Activated T-helper 1 cell treated with anti-CD3 and anti-CD28 coated beads, Interleukin-2, amount 50 U/mL, for 16 hours (primary cell): ENCODE data around the gene CEP128.

Source experiments
- DNase-seq, 2 donors: peaks; one replicate each; pipeline ENCODE4 v3.0.0-alpha.2; 2020; ENCODE audit warnings: low read depth in 1 of 2, low spot score in 1 of 2

The CEP128 gene

GRCh38 chr14:80692903-80693302, 248.6 kb downstream of the CEP128 start:
- DNase-seq, result no peak

GRCh38 chr14:80681651-80682050, 259.9 kb downstream of the CEP128 start:
- DNase-seq, result no peak

- no peak for DNase-seq
Observed at GRCh38 chr14:80679273-80679672, 262.3 kb downstream of the CEP128 start.

DNA sequence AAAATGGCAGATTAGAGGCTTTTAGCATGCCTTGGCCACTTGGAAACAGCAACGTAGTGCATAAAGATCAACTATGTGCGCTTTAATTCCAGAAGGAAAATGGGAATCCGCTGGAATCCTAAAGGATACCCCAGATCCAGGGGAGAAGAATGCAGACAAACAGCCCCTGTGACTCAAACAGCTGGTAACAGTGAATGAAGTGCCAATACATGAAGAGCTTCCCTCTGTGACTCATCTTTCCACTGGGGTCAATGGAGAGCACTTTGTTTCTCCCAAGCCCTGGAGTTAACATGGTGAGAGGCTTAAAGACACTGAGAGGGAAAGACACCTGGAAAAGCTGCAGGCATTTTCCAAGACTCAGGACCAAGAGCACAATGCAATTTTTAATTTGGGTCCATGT, 263.1 kb downstream of the CEP128 start:
- DNase-seq, result no peak

GRCh38 chr14:80669426-80669825, 272.1 kb downstream of the CEP128 start:
- DNase-seq, result no peak

- DNase-seq, result no peak
Observed at GRCh38 chr14:80664576-80664975, 277.0 kb downstream of the CEP128 start.

- DNase-seq, result no peak
Observed at GRCh38 chr14:80663541-80663940, 278.0 kb downstream of the CEP128 start.

DNA sequence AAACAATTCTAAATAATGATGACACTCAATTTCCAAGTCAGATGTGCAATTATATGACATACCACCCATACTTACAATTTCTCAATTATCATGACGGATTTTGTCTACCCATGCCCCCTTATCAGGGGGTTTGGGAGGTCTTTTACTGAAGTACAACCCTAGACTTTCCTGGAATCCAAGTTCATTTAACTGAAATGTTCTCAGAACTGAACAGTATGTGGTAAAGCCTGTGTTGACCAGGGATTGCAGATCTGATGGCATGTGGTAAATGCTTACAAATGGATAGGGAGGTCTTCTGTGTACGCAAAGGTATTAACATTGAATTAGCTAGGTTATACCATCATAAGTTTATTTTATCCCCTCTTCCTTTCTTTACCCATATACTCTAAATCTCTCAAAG, 281.8 kb downstream of the CEP128 start:
- DNase-seq, result no peak

GRCh38 chr14:80658733-80659132, 282.8 kb downstream of the CEP128 start:
- no peak for DNase-seq

GRCh38 chr14:80658155-80658554, 283.4 kb downstream of the CEP128 start:
- DNase-seq, result no peak

DNA sequence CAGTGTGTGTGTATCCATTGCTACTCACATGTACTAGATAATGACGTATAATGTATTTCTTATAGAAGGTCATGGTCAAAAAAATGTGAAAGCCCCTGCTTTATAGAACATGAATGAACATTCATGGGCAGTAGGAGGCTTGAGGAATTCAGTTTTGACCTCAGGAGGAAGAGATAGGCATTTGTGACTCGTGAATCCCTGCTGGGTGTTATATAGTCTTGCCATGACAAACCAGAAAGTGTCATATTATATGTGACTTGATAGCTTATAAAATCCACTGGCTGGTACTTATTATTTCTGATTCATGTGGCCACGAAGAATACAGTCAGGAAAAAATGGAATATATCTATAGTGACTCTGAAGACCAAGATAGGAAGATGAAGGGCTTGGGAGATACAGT, 287.6 kb downstream of the CEP128 start:
- no peak for DNase-seq

- no peak for DNase-seq
Observed at GRCh38 chr14:80645667-80646413, 295.7 kb downstream of the CEP128 start.

DNA sequence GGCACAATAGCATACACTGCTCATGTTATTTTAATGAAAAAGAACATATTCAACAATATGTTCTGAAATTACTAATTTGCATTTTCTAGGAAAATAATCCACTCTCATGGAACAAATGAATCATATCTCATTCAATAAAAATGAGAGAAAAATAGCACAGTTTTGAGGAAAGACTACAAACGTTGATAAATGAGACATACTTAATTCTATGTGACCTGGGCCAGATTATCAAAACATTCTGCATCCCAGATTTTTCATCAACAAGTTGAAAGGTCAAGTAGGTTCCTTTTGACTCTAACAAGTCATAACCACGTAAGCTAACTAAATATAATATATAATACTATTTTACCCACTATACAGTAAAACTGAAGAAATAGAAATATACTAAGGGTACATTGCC, 296.7 kb downstream of the CEP128 start:
- no peak for DNase-seq

DNA sequence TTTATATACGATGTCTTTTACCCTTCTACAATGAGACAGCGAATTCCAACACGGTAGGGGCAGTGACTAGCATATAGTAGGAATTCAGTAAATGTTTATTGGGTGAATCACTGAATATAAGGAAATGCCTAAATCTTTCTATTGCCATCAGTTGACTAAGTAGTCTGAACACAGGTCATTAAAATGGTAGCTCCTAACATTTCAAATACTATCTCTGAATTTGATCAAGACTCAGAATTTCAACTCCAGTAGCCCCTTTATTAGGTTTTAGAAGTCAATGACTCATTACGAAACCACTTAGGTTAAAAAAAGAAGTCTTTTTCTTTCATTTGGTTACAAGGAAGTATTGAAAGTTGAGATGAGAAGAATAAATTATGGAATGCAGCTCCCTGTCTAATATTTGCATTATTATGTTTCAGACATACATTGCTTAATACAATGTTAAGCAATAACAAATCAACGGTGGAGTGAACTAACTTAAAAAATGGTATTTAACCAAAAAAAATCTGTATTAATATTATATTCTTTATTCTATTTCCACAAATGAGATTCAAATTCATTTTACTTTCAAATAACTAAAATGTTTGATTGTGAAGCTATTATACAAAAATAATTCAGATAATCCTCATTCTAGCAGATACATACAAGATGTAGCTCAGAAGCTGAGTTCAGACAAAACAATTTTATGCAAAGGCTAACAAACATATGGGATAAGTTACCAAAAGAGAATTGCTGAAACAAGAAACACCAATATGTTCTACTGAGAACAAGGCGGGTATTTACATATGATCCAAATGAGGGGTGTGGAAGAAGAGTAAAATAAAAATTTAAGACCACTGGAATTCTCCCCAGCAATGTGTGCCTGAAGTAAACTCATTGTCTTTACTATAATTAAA, 302.7 kb downstream of the CEP128 start:
- no peak for DNase-seq

DNA sequence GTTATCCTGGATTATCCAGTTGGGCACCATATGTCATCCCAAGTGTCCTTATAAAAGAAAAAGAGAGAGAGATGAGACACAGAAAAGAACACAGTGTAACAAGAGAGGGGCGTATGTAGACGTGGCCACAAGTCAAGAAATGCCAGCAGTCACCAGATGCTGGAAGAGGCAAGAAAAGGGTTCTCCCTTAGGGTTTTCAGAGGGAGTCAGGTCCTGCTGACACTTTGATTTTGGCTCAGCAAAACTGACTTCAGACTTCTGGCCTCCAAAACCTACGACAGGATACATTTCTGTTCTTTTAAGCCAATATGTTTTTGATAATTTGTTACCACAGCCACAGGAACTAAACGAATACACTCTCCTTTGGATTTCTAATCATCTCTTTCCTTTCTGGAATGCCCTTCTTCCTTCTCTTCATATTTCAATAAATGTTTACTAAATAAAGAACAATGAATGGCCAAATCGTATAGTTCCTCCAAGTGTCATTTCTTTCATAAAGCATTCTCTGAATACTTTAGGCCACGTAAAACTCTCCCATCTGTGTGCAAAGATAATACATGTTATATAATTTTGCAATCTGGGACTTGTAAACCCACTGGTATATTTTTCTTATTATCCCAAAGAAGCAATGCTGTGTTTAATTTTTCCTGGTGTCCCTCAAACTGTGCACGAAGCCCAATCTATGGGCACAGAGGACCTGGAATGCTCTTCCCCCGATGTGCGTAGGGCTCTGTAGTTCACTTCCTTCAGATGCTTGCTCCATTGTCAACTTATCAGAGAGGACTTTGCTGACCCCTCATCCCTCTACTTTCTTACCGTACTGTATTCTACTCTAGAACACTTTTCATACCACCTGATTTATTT, 303.6 kb downstream of the CEP128 start:
- DNase-seq, result no peak

DNA sequence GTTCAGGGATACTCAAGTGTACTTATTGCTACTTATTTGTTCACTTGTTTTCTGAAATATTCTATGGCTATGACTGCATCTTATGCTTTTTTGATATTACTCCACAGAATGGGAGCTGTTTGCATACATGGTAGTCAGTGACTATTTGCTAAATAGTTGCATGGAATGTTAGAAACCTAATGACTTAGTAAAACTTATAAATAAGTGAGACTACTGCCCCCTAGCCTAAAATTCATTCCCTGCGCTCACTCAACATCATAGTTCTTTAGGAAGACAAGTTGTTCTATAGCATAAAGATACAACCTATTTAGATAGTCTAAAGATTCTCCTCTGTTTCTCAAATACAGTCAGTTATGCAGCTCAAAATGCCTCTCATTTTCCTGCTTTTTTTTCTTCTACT, 305.5 kb downstream of the CEP128 start:
- DNase-seq, result no peak

DNA sequence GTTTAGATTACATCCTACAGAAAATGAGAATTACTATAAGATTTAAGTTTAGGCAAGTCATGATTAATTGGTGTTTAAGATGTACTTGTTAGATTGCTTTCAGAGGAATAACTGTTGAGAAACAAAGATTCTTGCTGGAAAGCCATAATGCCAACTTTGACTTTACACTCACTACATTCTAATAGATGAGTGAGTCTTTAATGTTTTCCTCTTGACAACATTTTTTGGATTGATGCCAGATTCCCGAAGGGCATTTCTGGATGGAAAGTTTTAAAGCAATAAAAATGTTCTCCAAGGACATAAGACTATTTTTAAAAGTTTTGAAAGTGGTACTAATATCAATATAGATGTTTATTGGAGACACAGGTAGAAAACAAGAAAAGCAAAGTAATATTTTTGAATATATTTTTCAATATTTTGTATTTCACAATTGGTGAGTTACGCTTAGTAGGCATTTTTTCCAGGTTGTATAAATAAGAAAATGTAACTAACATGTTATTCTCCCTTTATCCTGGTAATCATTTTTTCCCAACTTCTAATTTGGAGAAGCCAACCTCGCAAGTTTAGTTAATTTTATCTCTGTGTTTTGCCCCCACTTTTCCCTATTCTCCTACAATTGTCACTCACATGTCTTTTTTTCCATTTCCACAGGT, 307.3 kb downstream of the CEP128 start:
- DNase-seq, result no peak

DNA sequence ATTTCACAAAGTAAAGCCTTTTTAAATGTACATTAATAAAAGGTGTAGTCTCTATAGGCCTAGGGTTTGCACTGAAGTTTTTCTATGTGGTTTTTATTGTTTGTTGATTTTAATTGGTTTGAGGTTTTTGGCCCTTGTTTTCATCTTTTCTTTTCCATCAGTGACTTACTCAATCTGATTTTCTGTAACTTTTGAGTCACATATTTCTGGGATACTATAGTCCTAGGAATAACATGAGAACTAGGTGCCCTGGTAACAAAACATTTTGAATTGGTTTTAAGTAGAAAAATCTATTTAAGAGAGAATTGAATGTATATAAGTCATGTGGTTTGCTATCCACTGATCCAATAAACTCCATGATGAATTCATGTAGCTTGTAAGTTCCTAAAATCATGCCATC, 311.9 kb downstream of the CEP128 start:
- DNase-seq, result no peak

DNA sequence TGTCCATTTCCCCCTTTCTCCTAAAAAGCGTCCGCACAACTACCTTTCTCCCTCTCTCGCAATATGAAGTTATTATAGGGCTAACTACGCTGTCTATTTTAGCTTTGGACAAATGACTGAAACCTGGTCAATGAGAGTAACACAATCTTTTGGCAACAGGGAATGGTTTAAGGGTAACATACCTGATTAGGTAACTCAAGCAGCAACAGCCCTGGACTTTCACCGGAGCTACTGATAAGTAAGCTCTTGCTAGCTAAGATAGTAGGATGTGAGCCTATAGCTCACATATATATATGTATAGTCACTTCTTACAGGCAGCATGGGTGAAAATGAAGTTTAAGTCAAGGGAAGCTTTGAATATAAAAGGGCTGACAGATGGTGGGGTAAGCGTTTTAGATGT, 313.0 kb downstream of the CEP128 start:
- DNase-seq, result no peak

DNA sequence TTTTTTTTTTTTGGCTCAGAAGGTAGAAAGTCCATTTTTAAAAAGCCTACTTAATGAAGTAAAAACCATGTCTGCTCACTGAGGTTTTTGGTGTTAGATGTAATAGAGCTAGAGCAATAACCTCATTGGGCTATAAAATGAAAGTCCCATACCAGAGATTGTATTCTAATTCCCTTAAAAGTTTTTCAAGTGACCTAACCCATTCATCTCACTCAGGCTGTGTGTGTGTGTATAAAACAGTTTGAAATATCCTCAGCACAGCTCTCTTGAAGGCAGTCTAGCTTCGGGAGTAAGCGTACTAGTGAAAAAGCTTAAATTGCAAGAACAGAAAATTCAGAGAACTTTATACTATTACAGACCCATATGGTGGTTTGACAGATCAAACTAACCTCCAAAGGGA, 313.8 kb downstream of the CEP128 start:
- no peak for DNase-seq

DNA sequence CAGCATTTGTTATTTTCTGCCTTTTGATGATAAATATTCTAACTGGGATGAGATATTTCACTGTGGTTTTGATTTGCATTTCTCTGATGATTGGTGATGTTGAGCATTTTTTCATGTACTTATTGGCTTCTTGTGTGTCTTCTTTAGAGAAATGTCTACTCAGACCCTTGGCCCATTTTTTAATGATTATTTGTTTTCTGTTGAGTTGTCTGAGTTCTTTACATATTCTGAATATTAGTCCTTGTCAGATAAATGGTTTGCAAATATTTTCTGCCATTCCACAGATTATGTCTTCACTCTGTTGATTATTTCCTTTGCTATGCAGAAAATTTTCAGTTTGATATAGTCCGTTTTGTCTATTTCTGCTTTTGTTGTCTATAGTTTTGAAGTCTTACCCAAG, 317.0 kb downstream of the CEP128 start:
- DNase-seq, result no peak
